ENCODE measurements around the gene CTSE. TPM values are rescaled to one million over a fixed set of nuclear protein-coding genes. Genes with fewer than 3 reads are reported as not detected.
"Not testable (repeated sequence)": the region's sequence is repeated elsewhere in the genome, so short reads cannot be mapped to it uniquely, and the experiment has no call there.

CTSE gene
- total and polyA plus RNA-seq, 9 donors: 0.13 to 1.1 (median 0.80) TPM; not detected in 4

GRCh38 chr1:206060844-206061243 is 37.1 kb upstream of the CTSE start:
- no peak overlapping the region for H3K27ac ChIP-seq
- TF ChIP-seq CTCF (IDR thresholded peaks at IDR 0.05) (no peak), POLR2A (IDR thresholded peaks at IDR 0.05) (no peak), EP300 (IDR thresholded peaks at IDR 0.05) (no peak)
- DNase-seq: no peak
- no peak overlapping the region for H3K4me3 ChIP-seq
- WGBS, 3 donors: 89 to 97% (median 92%) methylated on average over 3 of the region's 3 CpGs
- intact Hi-C loops (cut with DNase I): no loop called here
- H3K4me1 ChIP-seq (ENCODE audit: insufficient read depth): no peaks in the 10 kb centered on the region
- no peaks in the 10 kb centered on the region for H3K27me3 ChIP-seq
- H3K36me3 ChIP-seq: no peaks in the 10 kb centered on the region
- H3K9me3 ChIP-seq: no peaks in the 10 kb centered on the region

GRCh38 chr1:206059355-206059915 is 35.7 kb upstream of the CTSE start:
- DNase-seq: no peak
- TF ChIP-seq CTCF (IDR thresholded peaks at IDR 0.05) (no peak), EP300 (IDR thresholded peaks at IDR 0.05) (no peak), POLR2A (IDR thresholded peaks at IDR 0.05) (no peak)
- Histone ChIP-seq H3K27me3 (no peaks in the 10 kb centered on the region), H3K27ac (no peak overlapping the region), H3K4me3 (no peak overlapping the region), H3K9me3 (no peaks in the 10 kb centered on the region), H3K4me1 (ENCODE audit: insufficient read depth) (no peaks in the 10 kb centered on the region), H3K36me3 (no peaks in the 10 kb centered on the region)
- 73 to 83% (median 81%) methylated on average over 3 of the region's 3 CpGs for WGBS, 3 donors
- intact Hi-C loops (cut with DNase I): no loop called here

GRCh38 chr1:206058927-206059292 is 35.2 kb upstream of the CTSE start:
- H3K27ac ChIP-seq: no peak overlapping the region
- H3K4me1 ChIP-seq (ENCODE audit: insufficient read depth): no peaks in the 10 kb centered on the region
- intact Hi-C loops (cut with DNase I): no loop called here
- no peak for DNase-seq
- no peak overlapping the region for H3K4me3 ChIP-seq
- WGBS, 3 donors: 94 to 97% (median 97%) methylated on average over 1 of the region's 1 CpG
- no peaks in the 10 kb centered on the region for H3K27me3 ChIP-seq
- TF ChIP-seq CTCF (IDR thresholded peaks at IDR 0.05) (no peak), POLR2A (IDR thresholded peaks at IDR 0.05) (no peak), EP300 (IDR thresholded peaks at IDR 0.05) (no peak)
- H3K36me3 ChIP-seq: no peaks in the 10 kb centered on the region
- no peaks in the 10 kb centered on the region for H3K9me3 ChIP-seq

GRCh38 chr1:206058289-206058926 is 34.7 kb upstream of the CTSE start:
- H3K9me3 ChIP-seq; DNase-seq; H3K4me1 ChIP-seq (ENCODE audit: insufficient read depth); H3K27ac ChIP-seq; intact Hi-C loops (cut with DNase I); H3K4me3 ChIP-seq; H3K27me3 ChIP-seq; H3K36me3 ChIP-seq: not testable (repeated sequence)
- 95 to 97% (median 96%) methylated on average over 6 to 7 of the region's 9 CpGs for WGBS, 3 donors

GRCh38 chr1:206055639-206056323 is 32.1 kb upstream of the CTSE start:
- DNase-seq; H3K27ac ChIP-seq; H3K27me3 ChIP-seq; H3K9me3 ChIP-seq; intact Hi-C loops (cut with DNase I); H3K36me3 ChIP-seq; H3K4me1 ChIP-seq (ENCODE audit: insufficient read depth); H3K4me3 ChIP-seq: not testable (repeated sequence)
- 84 to 92% (median 88%) methylated on average over 8 of the region's 8 CpGs for WGBS, 3 donors

GRCh38 chr1:206055069-206055625 is 31.5 kb upstream of the CTSE start:
- H3K4me3 ChIP-seq; H3K36me3 ChIP-seq; H3K27ac ChIP-seq; intact Hi-C loops (cut with DNase I); DNase-seq; H3K4me1 ChIP-seq (ENCODE audit: insufficient read depth); H3K27me3 ChIP-seq; H3K9me3 ChIP-seq: not testable (repeated sequence)
- 93 to 95% (median 95%) methylated on average over 12 of the region's 12 CpGs for WGBS, 3 donors

- intact Hi-C loops (cut with DNase I); DNase-seq; H3K4me3 ChIP-seq; H3K27me3 ChIP-seq; H3K36me3 ChIP-seq; H3K9me3 ChIP-seq; H3K27ac ChIP-seq; H3K4me1 ChIP-seq (ENCODE audit: insufficient read depth): not testable (repeated sequence)
- WGBS, 3 donors: 95 to 96% (median 95%) methylated on average over 4 of the region's 4 CpGs
These were observed 29.9 kb upstream of the CTSE start for GRCh38 chr1:206053616-206054015.

GRCh38 chr1:206052919-206053610 is 29.4 kb upstream of the CTSE start, which contains the start of gene RHEX:
TSS of gene RHEX (plus strand) at chr1:206053173. CDS start at chr1:206097829, 44,656 bp downstream.
- H3K9me3 ChIP-seq; H3K27ac ChIP-seq; H3K4me1 ChIP-seq (ENCODE audit: insufficient read depth); H3K27me3 ChIP-seq; H3K36me3 ChIP-seq; DNase-seq; H3K4me3 ChIP-seq; intact Hi-C loops (cut with DNase I): not testable (repeated sequence)
- 94 to 95% (median 94%) methylated on average over 17 of the region's 17 CpGs for WGBS, 3 donors

All from ovary (tissue), 9 donors.